Fibroblast of skin of abdomen (primary cell): ENCODE measurements around the gene ZNF440.
"Not testable (repeated sequence)": the region's sequence is repeated elsewhere in the genome, so short reads cannot be mapped to it uniquely, and the experiment has no call there.

Experiments used
- DNase-seq: peaks from one replicate; pipeline ENCODE4 v3.0.0-alpha.2; 2013

The ZNF440 gene

DNA sequence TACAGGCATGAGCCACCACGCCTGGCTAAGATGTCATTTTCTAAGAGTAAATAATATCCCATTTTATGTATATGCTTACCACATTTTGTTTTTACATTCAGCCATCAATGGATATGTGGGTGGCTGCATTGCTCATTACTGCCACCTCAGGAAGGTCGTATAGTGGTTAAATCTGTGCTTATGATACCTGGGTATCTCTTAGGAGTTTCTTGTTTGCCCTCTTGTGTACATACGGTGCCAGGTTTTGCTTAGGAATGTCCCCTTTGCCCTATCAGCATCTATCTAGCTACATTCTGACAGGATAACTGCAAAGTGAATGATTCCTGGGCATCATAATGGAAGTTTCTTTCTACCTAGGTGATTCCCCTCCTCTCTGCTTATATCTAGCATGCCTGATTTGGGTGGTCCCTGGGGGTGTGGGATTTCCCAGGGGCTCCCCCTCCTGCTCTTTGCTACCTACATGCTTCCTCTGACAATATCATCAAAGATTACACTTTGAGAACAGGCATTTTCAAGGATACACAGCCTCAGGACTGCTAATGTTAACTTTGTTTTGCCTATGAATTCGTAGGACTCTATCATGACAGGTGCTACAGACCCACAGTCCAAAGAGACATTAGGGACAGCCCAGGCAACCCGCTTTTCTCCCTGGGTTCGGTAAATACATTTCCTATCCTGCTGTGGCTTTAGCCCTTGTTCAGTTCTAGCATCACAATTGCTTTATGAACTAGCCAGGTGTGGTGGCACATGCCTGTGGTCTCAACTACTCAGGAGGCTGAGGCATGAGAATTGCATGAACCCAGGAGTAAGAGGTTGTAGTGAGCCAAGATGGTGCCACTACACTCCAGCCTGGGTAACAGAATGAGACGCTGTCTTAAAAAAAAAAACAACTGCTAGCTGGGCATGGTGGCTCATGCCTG lies 15.1 kb downstream of the ZNF440 start:
- not testable (repeated sequence) for DNase-seq

DNA sequence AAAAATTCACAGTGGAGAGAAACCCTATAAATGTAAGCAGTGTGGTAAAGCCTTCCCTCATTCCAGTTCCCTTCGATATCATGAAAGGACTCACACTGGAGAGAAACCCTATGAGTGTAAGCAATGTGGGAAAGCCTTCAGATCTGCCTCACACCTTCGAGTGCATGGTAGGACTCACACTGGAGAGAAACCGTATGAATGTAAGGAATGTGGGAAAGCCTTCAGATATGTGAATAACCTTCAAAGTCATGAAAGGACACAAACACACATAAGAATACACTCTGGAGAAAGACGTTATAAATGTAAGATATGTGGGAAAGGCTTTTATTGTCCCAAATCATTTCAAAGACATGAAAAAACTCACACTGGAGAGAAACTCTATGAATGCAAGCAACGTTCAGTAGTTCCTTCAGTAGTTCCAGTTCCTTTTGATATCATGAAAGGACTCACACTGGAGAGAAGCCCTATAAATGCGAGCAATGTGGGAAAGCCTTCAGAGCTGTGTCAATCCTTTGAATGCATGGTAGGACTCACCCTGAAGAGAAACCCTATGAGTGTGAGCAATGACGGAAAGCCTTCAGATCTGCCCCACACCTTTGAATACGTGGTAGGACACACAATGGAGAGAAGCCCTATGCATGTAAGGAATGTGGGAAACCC lies 18.3 kb downstream of the ZNF440 start:
- DNase-seq, result no peak

DNA sequence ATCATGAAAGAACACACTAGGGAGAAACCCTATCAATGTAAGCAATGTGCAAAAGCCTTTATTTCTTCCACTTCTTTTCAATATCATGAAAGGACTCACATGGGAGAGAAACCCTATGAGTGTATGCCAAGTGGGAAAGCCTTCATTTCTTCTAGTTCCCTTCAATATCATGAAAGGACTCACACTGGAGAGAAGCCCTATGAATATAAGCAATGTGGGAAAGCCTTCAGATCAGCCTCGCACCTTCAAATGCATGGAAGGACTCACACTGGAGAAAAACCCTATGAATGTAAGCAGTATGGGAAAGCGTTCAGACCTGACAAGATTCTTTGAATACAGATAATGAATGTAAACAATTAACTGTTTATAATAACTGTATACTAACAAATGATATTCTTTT lies 19.5 kb downstream of the ZNF440 start:
- no peak for DNase-seq

DNA sequence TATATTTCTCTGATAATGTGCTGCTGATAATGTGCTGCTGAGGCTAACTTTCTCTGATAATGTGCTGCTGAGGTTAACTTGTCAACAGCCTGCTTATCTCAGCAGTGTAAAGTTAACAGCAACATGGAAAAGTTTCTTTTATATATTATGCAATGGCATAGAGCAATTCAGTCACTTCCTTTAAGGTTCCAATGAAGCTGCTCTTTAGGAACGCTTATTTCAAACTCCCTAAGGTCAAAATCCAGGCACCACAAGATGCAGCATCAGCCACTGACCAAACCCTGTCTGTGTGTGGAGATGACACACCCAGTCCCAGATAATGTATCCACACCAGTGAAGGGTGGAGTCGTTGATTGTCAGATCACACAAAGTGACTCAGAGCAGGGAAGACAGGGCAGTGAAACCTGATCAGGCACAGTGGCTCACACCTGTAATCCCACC lies 21.6 kb downstream of the ZNF440 start:
- not testable (repeated sequence) for DNase-seq

- no peak for DNase-seq
These were observed 29.6 kb downstream of the ZNF440 start for GRCh38 chr19:11843722-11844121.

GRCh38 chr19:11847615-11848014 lies 33.5 kb downstream of the ZNF440 start:
- DNase-seq, result not testable (repeated sequence)

GRCh38 chr19:11848200-11848593 lies 34.1 kb downstream of the ZNF440 start:
- DNase-seq, result no peak

DNA sequence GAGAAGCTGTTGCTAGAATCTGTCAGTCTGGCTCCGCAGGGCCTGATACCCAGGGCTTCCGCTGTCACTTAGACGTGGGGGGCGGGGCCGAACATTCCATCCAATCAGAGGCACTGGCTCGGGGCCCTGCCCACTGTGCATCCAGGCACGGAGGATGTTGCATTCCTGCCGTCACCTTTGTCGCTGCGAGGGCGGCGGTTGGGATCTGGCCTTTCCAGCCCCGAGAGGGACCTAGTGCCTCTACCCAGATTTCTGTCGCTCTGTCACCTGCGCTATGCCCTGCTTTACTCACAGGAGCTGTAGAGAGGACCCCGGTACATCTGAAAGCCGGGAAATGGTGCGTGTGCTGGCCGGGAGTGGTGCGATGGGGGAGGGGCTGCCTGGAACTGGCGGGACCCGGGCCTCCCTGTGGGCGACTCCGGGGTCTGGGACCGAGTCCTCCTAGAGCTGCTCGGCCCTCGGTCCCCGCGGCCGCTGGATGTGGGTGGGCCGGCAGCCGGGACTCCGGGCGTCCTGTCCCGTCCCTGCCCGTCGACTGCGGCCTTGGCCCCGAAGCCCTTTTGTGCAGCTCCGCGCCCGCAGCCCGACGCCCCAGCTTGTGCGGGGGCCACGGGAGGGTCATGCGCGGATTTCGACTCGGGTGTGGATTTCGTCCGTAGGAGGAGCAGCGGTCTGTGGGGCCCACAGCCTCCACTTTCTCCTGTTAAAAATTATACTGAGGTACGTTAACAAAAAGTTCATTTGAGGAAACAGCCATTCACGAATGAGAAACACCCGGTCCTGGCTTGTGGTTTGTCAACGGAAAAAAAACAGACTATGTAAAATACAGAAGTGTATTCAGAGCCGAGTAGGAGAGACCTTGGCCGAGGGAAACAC lies 34.8 kb downstream of the ZNF440 start, which contains the start of gene ZNF439:
ZNF439 (plus strand) TSS at position 133 of the 876 bp plus-strand sequence; CDS start at position 275, 142 bp downstream.
- DNase-seq, result peak; percentile 77

GRCh38 chr19:11850289-11850688 lies 36.2 kb downstream of the ZNF440 start:
- not testable (repeated sequence) for DNase-seq

GRCh38 chr19:11853358-11853757 lies 39.3 kb downstream of the ZNF440 start:
- no peak for DNase-seq

DNA sequence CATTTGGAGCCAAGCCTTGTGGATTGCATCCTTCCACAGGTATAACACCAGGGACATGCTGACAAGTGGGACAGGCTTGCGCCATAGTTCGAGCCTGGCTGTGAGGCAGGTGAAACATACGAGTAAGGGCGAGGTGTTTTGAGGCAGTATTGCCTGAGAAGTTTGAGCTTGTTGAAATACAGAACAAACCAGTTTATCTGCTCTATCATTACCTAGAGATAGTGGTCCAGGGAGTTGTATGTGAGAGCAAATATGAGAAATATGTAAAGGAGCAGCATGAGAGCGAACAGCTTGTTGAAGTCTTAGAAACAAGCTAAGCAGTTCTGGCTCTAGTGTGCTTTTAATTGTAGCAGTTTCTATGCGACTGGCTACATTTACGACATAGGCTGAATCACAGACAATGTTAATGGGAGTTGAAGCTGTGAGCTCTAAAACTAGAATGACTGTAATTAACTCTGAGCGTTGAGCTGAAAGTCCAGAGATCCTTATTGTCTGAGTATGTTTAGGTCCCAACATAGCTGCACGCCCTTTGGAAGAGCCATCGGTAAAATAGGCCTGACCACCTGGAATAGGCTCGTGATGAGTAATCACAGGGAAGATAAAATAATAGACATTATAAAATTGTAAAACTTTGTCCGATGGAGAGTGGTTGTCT lies 42.6 kb downstream of the ZNF440 start:
- DNase-seq, result no peak

GRCh38 chr19:11860721-11861120 lies 46.6 kb downstream of the ZNF440 start:
- no peak for DNase-seq

DNA sequence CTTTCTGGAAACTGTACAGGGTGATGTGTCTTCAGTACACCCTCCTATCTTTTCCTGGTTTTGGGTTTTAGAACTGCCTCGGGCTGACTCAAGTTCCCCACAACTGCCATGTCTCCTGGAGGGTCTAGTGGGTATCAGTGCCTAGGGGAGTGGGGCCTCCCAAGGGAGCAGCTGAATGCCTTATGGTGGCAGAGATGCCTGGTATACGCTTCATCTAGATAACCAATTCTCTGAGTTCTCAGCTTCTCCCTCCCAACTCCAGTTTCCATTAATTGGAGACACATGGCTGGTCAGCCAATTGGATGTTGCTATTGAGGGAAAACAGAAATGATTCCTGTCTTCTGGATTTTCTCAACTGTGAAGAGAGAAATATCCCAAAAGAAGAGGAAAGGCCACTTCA lies 47.2 kb downstream of the ZNF440 start:
- no peak for DNase-seq

GRCh38 chr19:11867766-11868165 lies 53.7 kb downstream of the ZNF440 start:
- not testable (repeated sequence) for DNase-seq

DNA sequence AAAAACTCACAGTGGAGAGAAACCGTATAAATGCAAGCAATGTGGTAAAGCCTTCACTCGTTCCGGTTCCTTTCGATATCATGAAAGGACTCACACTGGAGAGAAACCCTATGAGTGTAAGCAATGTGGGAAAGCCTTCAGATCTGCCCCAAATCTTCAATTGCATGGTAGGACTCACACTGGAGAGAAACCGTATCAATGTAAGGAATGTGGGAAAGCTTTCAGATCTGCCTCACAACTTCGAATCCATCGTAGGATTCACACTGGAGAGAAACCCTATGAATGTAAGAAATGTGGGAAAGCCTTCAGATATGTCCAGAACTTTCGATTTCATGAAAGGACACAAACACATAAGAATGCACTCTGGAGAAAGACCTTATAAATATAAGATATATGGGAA lies 54.1 kb downstream of the ZNF440 start:
- no peak for DNase-seq

DNA sequence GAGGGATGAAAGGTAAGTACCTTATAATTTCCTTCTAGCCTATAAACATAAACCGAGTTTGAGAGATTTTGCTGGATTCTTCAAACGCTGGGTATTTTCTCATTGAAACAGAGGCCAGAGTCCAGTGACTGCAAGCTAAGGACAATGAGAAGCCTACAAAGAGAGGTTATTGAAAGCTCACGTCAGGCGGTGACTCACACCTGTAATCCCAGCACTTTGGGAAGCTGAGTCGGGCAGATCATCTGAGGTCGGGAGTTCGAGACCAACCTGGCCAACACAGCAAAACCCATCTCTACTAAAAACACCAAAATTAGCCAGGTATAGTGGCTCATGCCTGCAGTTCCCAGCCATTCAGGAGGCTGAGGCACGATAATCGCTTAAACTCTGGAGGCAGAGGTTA lies 58.6 kb downstream of the ZNF440 start:
- no peak for DNase-seq

GRCh38 chr19:11873762-11874161 lies 59.7 kb downstream of the ZNF440 start:
- DNase-seq, result no peak

- DNase-seq, result not testable (repeated sequence)
These were observed 65.7 kb downstream of the ZNF440 start for GRCh38 chr19:11879687-11880266.

- DNase-seq, result no peak
These were observed 66.5 kb downstream of the ZNF440 start for GRCh38 chr19:11880598-11880997.

GRCh38 chr19:11881151-11881800 lies 67.2 kb downstream of the ZNF440 start:
- peak; percentile 36 for DNase-seq

DNA sequence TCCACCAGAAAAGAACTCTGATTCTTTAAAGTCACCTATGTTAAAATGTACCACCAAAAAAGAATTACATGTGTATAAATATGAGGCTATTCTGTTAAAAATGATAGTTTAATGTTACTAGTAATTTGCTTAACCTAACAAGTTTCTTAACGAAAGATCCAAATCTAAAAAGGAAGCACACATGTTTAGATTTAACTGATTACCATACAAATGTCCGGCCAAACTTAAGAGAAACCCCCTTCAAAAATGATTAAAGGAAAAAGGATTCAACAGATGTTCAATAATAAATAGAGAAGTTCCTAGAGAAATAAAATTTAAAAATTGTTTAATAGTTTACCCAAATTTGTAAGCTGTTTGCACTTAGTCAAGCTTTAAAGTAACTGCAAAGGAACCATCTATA lies 68.5 kb downstream of the ZNF440 start:
- no peak for DNase-seq
